Epithelial cell of esophagus (primary cell): ENCODE results near the gene COG5.

ENCODE experiments used
- DNase-seq: peaks from one replicate; pipeline ENCODE4 v3.0.0; 2010; ENCODE audit warnings: low read depth
- H3K4me3 ChIP-seq: 2 replicates; pipeline ENCODE4 v1.5.1; 2011; ENCODE audit warnings: mild to moderate bottlenecking, low read length, control low read depth
- TF ChIP-seq, protein P1 (sequence below): IDR thresholded peaks from 2 replicates; pipeline ENCODE4 v1.5.1; 2011; ENCODE audit warnings: low read depth, mild to moderate bottlenecking, low read length, control low read depth, inconsistent platforms; ENCODE audit not compliant: insufficient read depth; ENCODE audit errors: missing control alignments

The COG5 gene

DNA sequence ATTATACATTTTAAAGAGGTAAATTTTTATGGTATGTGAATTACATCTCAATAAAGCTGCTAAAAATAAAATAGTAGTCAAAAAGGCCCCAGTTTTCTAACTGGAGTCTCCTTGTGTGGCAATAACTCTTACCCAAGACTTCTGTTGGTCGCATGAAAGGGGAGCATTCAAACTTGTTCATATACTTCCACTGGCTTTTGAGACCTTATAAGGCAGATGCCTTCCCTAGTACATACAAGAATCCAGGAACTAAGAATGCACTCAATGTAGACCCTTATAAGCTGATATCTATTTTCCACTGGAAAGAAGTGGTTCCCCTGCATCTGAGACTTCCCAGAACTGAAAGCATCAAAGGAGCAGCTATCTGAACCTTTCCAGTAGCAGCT, 29.3 kb upstream of the COG5 start:
- no peak for DNase-seq
- H3K4me3 ChIP-seq, result no peak overlapping the region
- TF ChIP-seq, protein P1, sequence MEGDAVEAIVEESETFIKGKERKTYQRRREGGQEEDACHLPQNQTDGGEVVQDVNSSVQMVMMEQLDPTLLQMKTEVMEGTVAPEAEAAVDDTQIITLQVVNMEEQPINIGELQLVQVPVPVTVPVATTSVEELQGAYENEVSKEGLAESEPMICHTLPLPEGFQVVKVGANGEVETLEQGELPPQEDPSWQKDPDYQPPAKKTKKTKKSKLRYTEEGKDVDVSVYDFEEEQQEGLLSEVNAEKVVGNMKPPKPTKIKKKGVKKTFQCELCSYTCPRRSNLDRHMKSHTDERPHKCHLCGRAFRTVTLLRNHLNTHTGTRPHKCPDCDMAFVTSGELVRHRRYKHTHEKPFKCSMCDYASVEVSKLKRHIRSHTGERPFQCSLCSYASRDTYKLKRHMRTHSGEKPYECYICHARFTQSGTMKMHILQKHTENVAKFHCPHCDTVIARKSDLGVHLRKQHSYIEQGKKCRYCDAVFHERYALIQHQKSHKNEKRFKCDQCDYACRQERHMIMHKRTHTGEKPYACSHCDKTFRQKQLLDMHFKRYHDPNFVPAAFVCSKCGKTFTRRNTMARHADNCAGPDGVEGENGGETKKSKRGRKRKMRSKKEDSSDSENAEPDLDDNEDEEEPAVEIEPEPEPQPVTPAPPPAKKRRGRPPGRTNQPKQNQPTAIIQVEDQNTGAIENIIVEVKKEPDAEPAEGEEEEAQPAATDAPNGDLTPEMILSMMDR, result no peak

DNA sequence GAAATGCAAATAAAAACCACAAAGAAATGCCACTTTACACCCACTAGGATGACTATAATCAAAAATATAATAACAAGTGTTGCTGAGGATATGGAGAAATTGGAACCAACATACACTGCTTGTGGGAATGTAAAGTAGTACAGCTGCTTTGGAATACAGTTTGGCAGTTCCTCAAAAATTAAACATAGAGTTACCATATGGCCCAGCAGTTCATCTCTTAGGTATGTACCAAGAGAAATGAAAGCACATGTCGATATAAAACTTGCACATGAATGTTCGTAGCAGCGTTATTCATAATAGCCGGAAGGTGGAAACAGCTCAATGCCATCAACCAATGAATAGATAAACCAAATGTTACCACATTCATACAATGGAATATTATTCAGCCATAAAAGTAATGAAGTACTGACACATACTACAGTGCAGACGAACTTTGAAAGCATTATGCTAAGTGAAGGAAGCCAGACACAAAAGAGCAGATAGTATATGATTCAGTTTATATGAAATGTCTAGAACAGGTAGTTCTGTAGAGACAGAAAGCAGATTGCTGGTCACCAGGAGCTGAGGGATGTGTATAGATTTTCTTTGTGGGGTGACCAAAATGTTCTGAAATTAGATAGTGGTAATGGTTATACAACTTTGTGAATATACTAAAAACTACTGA, 28.8 kb upstream of the COG5 start:
- H3K4me3 ChIP-seq, result no peak overlapping the region
- DNase-seq, result no peak
- TF ChIP-seq, protein P1, result no peak

DNA sequence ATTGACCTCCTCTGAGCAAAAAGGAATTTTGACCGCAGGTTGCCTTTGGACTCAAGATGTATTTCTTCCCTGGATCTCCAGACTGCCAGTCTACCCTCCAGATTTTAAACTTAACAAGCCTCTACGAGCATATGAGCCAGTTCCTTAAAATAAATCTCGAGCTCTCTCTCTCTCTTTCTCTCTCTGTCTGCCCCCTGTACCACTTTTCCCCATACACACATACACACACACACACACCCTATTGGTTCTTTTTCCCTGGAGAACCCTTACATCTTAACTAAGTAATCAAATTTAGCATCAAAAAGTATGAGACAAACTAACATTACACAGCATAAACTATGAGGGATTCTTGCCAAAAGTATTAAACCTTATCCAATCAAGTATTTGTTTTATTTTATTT, 27.7 kb upstream of the COG5 start:
- DNase-seq, result no peak
- TF ChIP-seq, protein P1, result no peak
- H3K4me3 ChIP-seq, result no peak overlapping the region

DNA sequence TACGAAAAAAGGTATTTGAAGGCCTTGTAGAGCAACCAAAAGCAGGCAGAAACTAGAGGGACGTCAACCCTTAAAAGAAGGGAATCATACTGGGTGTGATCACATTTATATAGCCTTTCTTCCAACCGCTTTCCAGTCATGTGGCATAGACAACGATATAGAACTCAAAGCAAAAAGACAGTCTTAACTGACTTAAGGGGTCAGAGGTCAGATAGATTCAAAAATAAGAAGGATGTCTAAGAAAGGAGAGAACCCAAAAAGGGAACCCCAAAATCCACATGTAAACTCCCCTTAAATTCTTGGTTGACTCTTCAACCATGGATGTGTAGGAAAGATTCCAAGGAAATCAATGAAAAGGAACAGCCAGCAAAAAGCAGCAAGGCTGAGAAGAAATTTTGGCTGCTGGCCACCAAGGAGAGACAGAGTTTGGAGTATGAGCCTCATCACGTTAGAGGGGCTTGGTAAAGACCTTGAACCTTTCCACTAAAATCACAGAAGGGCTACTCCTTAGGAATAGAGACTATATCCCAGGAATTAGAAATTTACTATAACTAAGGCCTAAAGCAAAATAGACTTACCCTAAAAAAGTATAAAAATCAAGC, 24.9 kb upstream of the COG5 start:
- TF ChIP-seq, protein P1, result no peak
- no peak for DNase-seq
- H3K4me3 ChIP-seq, result no peak overlapping the region

DNA sequence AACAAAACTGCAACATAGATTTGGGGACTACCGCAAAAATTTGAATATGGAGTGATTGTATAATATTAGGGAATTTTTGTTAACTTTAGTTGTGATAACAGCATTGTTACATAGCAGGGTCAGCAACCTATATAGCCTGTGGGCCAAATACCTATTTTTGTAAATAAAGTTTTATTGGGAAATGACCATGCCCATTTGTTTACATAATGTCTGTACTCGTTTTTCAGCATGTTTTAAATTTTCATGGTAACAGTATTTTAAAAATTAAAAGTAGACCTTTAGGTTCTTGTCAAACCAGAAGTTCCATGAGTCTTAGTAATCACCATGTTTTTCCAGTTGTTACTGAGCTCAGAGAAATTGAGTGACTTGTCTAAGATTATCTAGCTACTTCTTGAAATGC, 21.0 kb upstream of the COG5 start:
- TF ChIP-seq, protein P1, result no peak
- H3K4me3 ChIP-seq, result no peak overlapping the region
- no peak for DNase-seq

DNA sequence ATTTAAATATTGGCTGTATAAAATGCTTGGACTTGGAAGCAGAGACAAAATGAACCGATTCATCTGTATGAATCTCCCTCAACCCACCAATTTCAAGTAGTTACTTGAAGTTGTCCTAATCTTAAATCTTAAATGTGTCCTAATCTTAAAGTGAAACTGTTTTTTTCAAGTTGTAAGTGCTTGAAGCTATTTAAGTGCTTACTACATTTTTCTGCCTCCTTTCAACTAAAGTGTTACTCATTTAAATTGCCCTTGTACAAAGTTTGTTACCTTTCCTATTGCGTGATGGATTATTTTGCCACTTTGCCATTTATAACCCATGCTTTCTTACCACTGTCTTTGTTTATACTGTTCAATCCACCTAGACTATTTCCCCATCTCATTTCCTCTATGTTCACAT, 19.2 kb upstream of the COG5 start:
- TF ChIP-seq, protein P1, result no peak
- no peak overlapping the region for H3K4me3 ChIP-seq

More for the DNA sequence above, 19.2 kb upstream of the COG5 start:
- DNase-seq, result no peak
